Tibial artery (tissue), 4 donors: Measurements from ENCODE around the gene BSND.

Experiments used
- DNase-seq, 2 donors: peaks; one replicate each; pipeline ENCODE4 v3.0.0-alpha.2; 2019
- H3K27ac ChIP-seq, 2 donors: fragments of 200-600 bp; sonication (generic) in 1 of 2; 1 replicate in 1 of 2; 2 replicates in 1 of 2; pipeline ENCODE4 v1.5.1; 2018 to 2019; ENCODE audit warnings: mild to moderate bottlenecking in 1 of 2
- H3K27me3 ChIP-seq, 2 donors: fragments of 200-600 bp; sonication (generic) in 1 of 2; one replicate each; pipeline versions ENCODE4 v1.5.1 to v1.6.0; 2016 to 2019
- H3K36me3 ChIP-seq, 3 donors: fragments of 200-600 bp; sonication (generic) in 2 of 3; one replicate each; pipeline ENCODE4 v1.5.1; 2016 to 2019; ENCODE audit warnings: mild to moderate bottlenecking in 2 of 3
- H3K4me1 ChIP-seq, 4 donors: fragments of 200-600 bp; sonication (generic) in 2 of 4; 1 replicate in 3 of 4; 2 replicates in 1 of 4; pipeline ENCODE4 v1.5.1; 2016 to 2019
- H3K4me3 ChIP-seq, 2 donors: fragments of 200-600 bp; sonication (generic) in 1 of 2; 1 replicate in 1 of 2; 2 replicates in 1 of 2; pipeline ENCODE4 v1.5.1; 2018 to 2019; ENCODE audit warnings: mild to moderate bottlenecking in 2 of 2
- H3K9me3 ChIP-seq, 3 donors: fragments of 200-600 bp; sonication (generic) in 1 of 3; one replicate each; pipeline ENCODE4 v1.5.1; 2016 to 2019
- CTCF ChIP-seq, 2 experiments: fragments of 200-600 bp in 1 of 2; fragments of 450-650 bp in 1 of 2; IDR thresholded peaks; one replicate each; pipeline ENCODE4 v1.5.1; 2017 to 2019; ENCODE audit warnings: antibody characterized with exemption in 2 of 2, mild to moderate bottlenecking in 1 of 2, moderate library complexity in 1 of 2
- intact Hi-C: fragments of 100-400 bp; cut with DNase I; formaldehyde crosslinking; loops from one replicate; pipeline ENCODE4 v1.15.0; 2023; ENCODE audit warnings: low total_unique reads

Gene BSND

GRCh38 chr1:55055084-55055882, 56.5 kb downstream of the BSND start:
- intact Hi-C loops, result no loop called here
- no peak for TF ChIP-seq CTCF (IDR thresholded peaks at IDR 0.05)
- H3K27me3 ChIP-seq, result no peaks in the 10 kb centered on the region
- no peaks in the 10 kb centered on the region for H3K9me3 ChIP-seq
- no peak overlapping the region for H3K27ac ChIP-seq
- peak in 1 of 2 donors; percentile 47 for DNase-seq
- no peak overlapping the region for H3K4me3 ChIP-seq
- H3K36me3 ChIP-seq, result no peaks in the 10 kb centered on the region
- no peaks in the 10 kb centered on the region for H3K4me1 ChIP-seq

GRCh38 chr1:55055951-55056631, 57.4 kb downstream of the BSND start:
- Histone ChIP-seq H3K27ac (no peak overlapping the region), H3K36me3 (no peaks in the 10 kb centered on the region), H3K27me3 (no peaks in the 10 kb centered on the region), H3K4me3 (no peak overlapping the region), H3K4me1 (peaks cover 0 to 4% (median 0%) of the 10 kb centered on the region in 4 donors), H3K9me3 (no peaks in the 10 kb centered on the region)
- TF ChIP-seq CTCF (IDR thresholded peaks at IDR 0.05), result no peak
- DNase-seq, result peak in 1 of 2 donors; percentile 63
- intact Hi-C loops, result no loop called here

GRCh38 chr1:55056632-55056992, 57.9 kb downstream of the BSND start:
- DNase-seq, result peak in 1 of 2 donors; percentile 55
- Histone ChIP-seq H3K9me3 (no peaks in the 10 kb centered on the region), H3K4me1 (peaks cover 0 to 9% (median 0%) of the 10 kb centered on the region in 4 donors), H3K4me3 (no peak overlapping the region), H3K36me3 (no peaks in the 10 kb centered on the region), H3K27me3 (no peaks in the 10 kb centered on the region), H3K27ac (no peak overlapping the region)
- intact Hi-C loops, result no loop called here
- no peak for TF ChIP-seq CTCF (IDR thresholded peaks at IDR 0.05)

GRCh38 chr1:55057270-55057955, 58.7 kb downstream of the BSND start:
- Histone ChIP-seq H3K4me1 (peaks cover 0 to 17% (median 4%) of the 10 kb centered on the region in 4 donors), H3K4me3 (no peak overlapping the region), H3K27ac (no peak overlapping the region), H3K36me3 (no peaks in the 10 kb centered on the region), H3K9me3 (no peaks in the 10 kb centered on the region), H3K27me3 (no peaks in the 10 kb centered on the region)
- no peak for DNase-seq
- intact Hi-C loops, result no loop called here
- no peak for TF ChIP-seq CTCF (IDR thresholded peaks at IDR 0.05)

GRCh38 chr1:55057956-55058298, 59.2 kb downstream of the BSND start:
- intact Hi-C loops, result no loop called here
- Histone ChIP-seq H3K36me3 (no peaks in the 10 kb centered on the region), H3K27ac (no peak overlapping the region), H3K27me3 (no peaks in the 10 kb centered on the region), H3K9me3 (no peaks in the 10 kb centered on the region), H3K4me3 (no peak overlapping the region), H3K4me1 (peaks cover 0 to 21% (median 5%) of the 10 kb centered on the region in 4 donors)
- TF ChIP-seq CTCF (IDR thresholded peaks at IDR 0.05), result no peak
- DNase-seq, result no peak
